Activated CD4-positive, alpha-beta T cell treated with anti-CD3 and anti-CD28 coated beads, Interleukin-2, Interleukin-4, amounts not matched to agents 100 ng/mL and 50 ng/mL, durations not matched to agents 16 hours and 8 hours (primary cell): ENCODE data around the gene LUC7L2.
"Not testable (repeated sequence)": the region's sequence is repeated elsewhere in the genome, so short reads cannot be mapped to it uniquely, and the experiment has no call there.

Experiments
- DNase-seq: peaks from one replicate; pipeline ENCODE4 v3.0.0-alpha.2; 2020; ENCODE audit warnings: low spot score

LUC7L2 gene

DNA sequence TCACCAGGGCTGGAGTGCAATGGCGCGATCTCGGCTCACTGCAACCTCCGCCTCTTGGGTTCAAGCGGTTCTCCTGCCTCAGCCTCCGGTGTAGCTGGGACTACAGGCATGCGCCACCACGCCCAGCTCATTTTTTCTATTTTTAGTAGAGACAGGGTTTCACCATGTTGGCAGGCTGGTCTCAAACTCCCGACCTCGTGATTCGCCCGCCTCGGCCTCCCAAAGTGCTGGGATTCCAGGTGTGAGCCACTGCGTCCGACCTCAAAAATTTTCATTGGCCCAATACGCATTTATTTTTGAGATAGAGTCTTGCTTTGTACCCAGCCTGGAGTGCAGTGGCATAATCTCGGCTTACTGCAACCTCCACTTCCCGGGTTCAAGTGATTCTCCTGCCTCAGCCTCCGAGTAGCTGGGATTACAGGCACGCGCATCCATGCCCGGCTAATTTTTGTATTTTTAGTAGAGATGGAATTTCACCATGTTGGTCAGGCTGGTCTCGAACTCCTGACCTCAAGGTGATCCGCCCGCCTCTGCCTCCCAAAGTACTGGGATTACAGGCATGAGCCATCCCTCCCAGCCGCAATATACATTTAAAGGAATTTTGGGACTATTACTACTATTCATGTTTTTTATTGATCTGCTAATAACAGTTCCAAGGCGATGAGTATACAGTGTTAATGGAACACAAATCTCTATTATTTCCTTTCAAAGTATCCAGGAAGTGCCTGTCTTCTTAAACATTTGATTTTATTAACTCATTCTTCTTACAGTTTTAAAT lies 1.8 kb upstream of the LUC7L2 start:
- DNase-seq, result not testable (repeated sequence)

DNA sequence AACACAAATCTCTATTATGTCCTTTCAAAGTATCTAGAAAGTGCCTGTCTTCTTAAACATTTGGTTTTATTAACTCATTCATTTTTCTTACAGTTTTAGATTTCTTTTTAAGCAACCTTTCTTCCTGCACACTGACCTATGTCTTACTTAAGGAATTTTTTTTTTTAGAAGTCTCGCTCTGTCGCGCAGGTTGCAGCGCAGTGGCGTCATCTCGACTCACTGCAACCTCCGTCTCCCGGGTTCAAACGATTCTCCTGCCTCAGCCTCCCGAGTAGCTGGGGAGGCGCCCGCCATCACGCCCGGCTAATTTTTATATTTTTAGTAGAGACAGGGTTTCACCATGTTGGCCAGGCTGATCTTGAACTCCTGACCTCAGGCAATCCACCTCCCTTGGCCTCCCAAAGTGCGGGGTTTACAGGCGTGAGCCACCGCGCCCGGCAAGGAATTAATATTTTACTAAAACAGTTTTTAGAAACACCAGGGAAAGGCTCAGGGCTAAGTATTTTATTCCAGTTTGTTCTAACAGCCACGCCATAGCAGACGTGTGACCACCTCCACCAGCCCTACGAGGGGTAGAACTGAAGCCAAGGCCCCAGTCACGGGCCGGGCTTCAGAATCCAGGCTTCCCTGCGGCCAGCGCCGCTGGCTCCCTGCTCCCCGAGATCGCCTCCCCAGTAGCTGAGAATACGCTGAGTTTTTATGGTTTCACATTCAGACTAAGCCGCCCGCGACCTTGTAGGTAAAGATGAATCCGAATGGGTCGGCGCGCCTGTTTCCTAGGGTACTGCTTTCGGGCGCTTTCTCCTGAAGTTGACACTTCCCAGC lies 941 bp upstream of the LUC7L2 start:
- DNase-seq, result peak; percentile 52

DNA sequence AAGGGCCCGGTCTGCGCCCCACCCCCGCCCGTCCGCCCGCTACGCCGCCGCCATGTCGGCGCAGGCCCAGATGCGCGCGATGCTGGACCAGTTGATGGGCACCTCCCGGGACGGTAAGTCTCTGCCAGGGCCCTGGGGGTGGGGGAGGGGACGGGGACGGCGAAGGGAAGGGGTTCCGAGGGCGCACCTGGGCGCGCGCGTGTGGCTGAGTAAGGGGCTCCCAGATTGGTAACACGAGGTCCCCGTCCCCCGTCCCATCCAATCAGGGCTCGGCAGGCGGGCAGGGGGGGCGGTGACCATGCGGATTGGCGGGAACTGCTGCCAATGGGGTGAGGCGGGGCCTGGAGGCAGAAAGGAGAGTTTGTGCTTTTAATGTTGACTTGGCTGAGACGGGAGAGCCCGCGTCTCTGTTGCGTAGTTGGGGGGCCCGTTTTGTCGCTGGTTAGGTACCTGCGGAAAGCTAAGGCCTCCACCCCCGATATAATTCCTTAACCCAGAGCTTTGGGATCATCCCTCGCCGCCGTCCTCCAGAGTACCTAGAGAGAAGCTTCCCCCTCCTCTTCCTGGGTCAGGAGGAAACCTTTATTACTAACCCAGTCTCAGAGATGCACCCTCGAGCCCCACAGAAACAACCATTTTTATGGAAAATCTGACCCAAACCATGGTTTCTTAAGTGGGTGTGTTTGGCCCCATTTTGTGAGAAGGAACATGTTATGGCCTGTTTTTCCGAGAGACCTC lies 685 bp downstream of the LUC7L2 start:
- peak; percentile 98 for DNase-seq

DNA sequence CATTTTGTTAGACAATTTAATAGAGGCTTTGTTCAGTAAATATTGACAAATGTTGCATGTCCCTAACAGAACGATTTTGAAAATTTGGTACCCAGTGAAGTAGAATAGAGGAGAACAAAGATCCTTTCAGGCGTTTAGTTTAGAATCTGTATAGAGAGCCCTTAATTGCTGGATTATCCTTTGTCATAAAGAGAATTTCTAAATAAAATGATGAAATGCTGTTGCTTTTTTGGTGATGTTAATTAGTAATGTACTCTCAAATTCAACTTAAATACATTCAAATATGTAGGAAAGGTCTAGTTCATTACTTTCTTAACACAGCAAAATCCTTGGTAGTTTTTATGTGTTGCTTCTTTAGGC lies 1.2 kb downstream of the LUC7L2 start:
- no peak for DNase-seq

DNA sequence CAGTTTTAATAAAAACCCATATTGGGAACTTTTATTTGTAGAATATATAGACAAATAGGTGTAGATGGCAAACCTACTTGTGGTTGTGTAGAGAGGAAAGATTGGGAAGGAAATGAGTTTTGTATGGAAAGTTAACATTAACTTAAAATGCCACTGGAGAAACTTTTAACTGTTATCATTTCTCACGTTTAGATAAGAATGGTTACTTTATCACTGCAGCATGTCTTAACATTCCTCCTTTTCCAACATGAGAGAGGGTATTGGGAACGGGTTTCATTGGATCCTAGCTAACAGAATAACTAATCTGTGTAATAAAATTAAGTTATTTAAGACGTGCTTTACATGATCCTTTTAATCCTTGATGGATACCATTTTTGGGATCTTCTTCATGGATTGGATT lies 1.8 kb downstream of the LUC7L2 start:
- DNase-seq, result no peak

DNA sequence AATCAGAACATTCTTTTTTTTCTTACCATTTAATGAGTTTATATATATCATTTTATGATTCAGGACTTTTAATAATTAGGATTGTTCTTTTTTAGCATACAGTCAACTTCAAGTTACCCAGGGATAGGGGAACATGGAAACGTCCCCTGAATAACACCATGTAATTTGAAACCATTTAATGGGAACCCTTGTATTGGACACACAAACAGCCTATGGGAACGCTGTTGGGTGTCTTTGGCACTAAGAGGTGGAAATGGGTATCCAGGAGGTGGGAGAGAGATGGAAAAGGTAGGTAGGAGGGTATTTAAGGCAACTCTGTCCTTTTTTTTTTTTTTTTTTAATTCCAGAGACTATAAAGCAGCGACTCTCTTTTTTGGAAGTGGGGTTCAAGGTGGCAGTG lies 2.6 kb downstream of the LUC7L2 start:
- no peak for DNase-seq

DNA sequence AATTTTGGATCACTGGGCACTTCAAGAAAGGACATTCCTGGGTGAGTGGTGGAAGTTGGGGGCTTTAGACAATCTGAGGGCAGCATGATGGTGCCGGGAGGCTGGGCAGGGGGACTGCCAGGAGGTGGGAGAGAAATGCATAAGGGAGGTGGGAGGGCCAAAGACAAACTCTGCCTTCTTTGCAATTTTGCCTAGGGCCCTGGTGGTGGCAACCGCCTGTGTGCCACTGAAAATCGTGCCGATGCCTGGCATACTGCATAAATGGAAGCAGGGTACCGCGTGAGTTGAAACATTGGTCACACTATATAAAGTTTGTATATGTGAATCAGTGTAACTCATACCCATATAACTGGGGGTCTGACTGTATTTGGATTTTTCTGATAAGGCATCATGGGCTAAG lies 3.3 kb downstream of the LUC7L2 start:
- no peak for DNase-seq

DNA sequence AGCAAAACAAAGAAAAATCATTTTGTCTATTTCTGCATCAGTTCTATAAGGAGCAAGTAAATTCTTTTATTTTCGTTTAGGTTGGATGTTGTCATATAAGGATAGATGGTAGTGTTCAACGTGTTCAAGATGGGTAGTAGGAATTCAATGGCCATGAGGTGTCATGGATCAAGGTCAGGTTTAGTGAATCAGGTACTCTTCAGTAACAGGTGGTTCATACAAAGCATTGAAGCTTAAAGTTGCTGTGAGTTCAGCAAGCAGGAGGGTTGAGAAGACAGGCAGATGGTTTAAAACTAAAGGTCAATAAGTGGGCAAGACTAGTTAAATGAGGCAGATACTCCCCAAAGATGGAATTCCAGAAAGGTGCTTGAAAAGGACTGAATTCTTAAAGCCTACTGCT lies 5.6 kb downstream of the LUC7L2 start:
- no peak for DNase-seq

DNA sequence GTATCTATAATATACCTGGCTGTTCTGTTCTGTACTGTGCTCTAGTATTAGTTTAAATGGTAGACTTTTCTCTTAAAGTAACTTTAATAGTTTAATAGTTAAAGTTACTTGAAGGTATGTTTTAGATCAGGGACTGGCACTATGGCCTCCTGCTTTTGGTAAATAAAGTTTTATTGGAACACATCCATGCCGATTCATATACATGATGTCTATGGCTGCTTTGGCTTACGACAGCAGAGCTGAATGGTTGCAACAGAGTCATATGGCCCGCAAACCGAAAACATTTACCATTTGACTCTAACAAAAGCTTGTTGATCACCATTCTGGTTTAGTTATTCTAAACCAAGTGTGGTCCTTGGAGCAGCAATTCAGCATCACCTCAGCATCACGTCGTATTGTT lies 6.7 kb downstream of the LUC7L2 start:
- no peak for DNase-seq

DNA sequence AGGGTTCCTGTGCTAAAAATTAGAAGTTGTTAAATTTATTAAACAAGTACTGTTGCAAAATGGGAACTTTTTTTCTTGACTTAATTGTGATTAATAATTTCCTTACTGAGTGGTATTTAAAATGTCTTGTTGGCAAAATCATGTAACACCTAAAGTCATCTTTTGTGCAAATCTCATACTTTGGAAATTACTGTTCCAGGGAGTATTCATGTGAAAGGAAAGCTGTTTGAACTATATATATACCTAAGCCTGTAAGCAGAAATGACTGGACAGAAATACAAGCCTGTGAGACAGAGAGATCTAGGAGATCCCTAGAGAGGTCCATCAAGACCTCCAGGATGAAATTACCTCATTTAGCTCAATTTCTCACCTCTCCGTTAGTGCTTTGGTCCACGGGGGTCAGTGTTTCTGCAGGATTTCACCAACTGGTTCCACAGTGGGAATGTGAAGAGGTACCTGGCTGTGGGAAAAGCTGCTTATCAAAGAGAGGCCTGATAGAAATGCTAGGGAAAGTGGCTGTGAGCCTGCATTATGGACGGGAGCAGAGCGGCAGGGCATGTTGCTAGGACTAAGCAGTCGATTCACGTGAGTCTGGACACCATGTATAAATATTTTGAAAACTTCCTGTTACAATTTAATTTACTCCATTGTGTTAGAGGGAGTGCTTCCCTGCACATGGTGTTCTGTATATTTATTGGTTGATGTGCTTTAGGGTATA lies 7.9 kb downstream of the LUC7L2 start:
- no peak for DNase-seq

DNA sequence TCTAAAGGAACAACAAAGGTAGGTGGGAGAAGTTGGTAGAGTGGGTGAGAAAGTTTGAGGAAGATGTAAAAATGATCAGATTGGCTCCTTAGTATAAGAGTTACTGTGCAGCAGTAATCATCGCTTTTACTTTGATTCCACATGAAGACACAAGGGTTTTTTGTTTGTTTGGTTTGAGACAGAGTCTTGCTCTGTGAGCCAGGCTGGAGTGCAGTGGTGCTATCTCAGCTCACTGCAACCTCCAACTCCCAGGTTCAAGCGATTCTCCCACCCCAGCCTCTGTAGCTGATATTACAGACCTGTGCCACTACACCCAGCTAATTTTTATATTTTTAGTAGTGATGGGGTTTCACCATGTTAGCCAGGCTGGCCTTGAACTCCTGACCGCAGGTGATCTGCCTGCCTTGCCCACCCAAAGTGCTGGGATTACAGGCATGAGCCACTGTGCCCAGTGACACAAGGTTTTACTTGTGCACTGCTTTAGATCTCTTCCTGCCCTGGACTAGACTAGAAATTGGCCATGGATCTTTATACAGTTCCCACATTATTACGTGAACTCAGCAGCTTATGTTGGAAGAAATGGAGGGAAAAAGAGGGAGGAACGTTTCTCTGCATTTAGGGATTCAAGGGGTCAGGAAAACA lies 10.7 kb downstream of the LUC7L2 start:
- DNase-seq, result no peak

DNA sequence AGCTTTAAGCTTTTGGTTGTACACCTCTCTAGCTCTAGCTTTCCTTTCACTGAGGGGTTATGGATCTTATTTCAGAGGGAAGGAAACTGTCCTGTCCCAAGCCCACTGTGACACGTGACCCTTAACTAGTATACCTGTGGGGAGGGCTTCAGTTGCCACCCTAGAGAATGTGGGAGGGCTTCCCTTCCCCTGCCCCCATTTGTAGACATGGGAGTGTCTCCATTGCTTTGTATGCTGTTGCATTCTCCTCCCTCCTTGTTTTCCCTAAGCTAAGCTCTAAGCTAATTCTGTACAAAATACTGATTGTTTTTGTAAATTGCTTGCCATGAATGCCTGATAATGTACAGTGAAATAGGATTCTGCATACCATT lies 11.2 kb downstream of the LUC7L2 start:
- DNase-seq, result no peak

DNA sequence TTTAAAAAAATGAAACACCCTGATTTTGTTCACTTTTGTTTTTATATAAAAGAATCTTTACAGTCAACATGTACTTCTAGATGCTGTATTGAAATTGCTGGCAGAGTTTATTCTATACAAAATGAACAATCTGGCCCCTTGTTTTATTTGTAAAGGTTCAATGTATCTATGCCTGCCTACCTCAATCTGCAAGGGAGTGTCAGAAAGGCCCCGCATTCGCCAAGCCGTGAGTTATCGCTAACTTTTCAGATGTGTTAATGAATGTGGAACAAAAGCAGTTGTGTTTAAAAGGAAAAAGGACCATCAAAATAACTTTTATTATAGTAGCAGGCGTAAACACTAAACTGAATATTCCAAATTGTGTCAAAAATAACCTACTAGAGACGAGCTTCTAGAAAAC lies 14.6 kb downstream of the LUC7L2 start:
- no peak for DNase-seq

DNA sequence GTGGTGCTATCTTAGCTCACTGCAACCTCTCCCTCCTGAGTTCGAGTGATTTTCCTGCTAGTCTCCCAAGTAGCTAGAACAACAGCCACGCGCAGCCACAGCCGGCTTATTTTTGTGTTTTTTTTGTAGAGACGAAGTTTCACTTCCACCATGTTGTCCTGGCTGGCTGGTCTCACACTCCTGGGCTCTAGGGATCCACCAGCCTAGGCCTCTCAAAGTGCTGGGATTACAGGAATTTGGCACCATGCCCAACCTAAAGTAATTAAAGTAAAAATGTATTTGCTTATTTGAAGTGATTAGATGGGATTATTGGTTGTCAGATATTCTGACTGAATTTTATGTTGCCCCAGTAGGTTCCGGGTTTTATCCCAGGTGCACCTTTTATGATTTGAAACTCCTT lies 22.7 kb downstream of the LUC7L2 start:
- no peak for DNase-seq

DNA sequence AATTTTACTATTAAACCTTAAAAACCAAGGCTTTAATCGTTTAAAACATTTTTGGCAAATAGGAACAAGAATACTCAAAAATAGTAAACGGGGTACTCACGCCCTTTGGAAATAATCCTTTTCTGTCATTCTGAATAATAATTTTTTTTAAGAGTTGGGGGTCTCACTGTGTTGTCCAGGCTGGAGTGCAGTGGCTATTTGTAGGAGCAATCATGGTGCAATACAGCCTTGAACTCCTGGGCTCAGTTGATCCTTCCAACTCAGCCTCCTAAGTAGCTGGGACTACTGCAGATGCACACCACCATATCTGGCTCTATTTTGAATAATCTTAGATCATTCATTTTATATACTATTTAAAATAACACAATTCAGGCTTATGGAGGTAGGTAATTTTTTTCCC lies 24.9 kb downstream of the LUC7L2 start:
- DNase-seq, result no peak

DNA sequence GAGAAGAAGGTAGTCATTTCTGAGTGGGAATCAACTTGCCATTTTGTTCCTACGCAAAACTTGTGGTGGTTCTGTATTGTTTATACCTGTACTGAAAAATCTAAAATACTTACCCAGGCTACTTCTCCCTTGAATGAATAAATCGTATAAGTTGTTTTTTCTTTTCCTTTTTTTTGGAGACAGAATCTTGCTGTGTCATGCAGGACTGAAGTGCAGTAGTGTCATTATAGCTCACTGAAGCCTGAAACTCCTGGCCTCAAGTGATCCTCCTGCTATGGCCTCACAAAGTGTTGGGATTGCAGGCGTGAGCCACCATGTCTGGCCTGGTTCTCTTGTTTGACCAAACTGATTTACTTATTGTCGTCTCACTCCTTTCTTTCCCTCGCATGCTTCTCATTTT lies 27.9 kb downstream of the LUC7L2 start:
- no peak for DNase-seq

DNA sequence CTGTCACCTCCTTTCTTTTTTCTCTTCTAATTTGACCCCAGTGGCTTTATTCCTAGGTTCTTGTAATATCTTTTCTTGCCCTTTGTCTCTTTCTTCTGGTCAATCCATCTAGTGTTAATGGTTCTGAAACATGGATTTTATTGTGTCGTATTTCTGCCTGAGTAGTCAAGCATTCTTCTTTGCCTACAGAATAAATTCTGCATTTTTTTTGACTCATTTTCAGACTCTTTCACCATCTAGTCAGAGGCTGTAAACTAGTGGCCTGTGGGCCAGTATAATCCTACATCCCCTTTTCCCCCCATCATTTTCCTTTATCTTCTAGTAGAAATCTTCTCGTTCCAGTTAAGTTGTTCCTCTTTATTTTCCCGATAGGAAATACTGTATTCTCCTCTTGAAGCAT lies 29.4 kb downstream of the LUC7L2 start:
- no peak for DNase-seq

DNA sequence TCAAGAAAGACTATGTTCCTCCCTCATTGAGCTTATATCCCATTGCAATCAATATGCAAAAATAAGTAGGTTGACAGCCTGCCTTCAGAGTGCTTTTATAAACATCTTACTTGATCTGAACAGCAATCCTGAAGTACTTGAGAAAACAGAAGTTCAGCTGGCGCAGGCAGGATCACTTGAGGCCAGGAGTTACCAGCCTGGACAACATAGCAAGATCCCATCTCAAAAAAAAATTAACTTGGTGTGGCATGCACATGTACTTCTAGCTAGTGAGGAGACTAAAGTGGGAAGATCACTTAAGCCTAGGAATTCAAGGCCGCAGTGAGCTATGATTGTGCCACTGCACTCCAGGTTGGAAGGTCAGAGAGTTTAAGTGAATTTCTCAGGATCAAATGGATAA lies 30.1 kb downstream of the LUC7L2 start:
- no peak for DNase-seq

DNA sequence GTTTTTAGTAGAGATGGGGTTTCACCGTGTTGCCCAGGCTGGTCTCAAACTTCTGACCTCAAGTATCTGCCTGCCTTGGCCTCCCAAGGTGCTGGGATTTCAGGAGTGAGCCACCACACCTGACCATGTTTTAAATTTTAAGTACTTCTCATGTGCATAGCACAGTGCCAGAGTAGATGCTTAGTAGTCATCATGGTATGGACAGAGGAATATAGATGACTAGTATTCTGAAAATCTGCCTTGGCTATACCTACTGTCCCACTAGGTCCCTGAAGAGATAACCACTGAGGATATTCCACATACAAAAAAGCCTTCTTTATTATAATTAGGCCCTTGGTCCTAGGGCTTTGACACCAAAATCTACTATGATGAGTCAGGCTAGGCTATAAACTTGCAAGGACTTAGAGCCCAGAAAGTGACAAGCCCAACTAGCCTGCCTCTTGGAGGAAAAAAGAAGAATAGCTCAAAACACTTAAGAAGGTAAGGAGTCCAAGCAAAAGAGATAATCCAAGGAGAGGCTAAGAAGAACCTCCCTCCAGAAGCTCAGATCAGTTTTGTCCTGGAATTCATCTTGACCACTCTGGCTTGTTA lies 34.0 kb downstream of the LUC7L2 start:
- no peak for DNase-seq

DNA sequence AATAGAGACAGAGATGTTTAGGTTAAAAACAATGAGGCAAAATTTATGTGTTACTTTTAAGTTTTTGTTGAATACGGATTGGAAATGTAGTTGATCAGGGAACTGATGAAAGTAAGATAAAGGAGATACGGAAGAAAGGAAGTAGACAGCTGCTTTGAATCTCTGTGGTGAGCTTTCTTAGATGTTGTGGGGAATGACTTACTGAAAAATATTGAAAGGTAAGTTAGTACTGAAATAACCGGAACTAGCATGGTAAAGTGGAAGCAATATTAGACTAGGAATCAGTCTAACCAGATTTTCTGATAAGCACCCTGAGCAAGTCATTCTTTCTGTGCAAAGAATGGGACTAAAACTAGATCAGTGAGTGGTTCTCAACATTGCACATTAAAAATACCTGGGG lies 34.8 kb downstream of the LUC7L2 start:
- DNase-seq, result peak; percentile 11

DNA sequence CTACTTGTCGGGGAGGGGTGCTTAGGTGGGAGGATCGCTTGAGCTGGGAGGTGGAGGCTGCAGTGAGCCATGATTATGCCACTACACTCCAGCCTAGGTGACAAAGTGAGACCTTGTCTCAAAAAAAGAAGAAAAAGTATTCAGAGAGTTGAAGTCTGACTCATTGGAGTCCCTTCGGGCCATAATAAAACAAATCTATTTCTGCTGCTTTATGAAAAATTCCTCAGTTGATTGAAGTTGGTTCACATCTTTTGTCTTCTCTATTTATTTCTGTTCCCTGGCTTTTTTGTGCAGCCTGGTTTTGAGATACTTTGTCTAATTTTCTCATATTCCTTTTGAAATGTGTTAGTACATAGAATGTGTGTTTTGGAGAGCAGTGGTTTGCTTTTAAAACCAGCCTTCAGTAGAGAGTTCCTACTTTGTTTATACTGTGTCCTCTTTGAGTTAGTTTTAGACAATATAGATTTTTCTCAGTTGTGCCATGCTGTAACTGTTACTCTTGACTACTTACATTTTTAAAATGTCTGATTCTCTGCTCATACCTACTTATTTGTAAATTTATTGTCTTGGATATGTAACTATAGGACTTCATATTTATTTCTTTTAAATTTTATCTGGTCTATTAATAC lies 36.7 kb downstream of the LUC7L2 start:
- no peak for DNase-seq
